ENCODE results near the gene RELA.
"Not testable (repeated sequence)": the region's sequence is repeated elsewhere in the genome, so short reads cannot be mapped to it uniquely, and the experiment has no call there.

RELA gene

DNA sequence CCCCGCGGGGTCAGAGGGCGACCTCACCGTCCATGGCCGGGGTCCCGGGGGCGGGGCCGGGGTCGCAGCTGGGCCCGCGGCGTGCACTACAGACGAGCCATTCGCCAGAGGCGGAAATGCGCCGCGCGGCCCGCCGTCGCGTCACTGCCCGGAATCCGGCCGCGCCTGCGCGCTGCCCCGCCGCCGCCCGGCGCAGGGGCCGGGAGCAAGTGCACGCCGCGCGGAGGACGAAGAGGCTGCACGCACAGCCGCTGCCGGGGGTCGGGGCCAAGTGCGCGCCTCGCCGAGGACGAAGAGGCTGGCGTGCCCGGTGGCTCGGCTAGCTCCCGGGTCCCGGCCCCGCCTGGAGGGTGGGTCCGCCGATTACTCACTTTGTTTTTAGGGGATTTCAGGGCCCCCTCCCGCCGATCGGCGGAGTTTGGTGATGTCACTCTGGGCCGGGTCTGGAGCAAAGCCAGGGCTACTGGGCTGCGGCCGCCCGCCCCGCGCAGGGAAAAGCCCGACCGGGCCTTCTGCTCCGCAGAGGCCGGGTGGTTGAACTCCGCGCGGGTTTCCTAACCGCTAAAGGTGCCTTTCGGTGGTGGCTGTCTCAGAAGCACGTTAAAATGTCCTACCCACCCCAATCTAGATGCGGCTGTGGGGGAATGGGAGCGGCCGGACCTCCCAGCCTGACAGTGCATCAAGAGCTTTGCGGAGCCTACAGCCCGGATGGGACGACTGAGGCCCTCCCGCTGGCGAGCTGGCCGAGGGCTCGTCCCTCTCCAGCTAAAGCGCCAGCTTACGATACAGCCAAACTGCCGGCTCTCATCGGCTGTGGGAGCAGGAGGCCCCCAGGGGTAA lies at the start of gene RELA:
Gene RELA, minus strand, starts transcription at position 118 of the 840 bp plus-strand sequence. Its CDS starts 84 bp downstream, at position 34.
- peak; percentile 74 for DNase-seq

DNA sequence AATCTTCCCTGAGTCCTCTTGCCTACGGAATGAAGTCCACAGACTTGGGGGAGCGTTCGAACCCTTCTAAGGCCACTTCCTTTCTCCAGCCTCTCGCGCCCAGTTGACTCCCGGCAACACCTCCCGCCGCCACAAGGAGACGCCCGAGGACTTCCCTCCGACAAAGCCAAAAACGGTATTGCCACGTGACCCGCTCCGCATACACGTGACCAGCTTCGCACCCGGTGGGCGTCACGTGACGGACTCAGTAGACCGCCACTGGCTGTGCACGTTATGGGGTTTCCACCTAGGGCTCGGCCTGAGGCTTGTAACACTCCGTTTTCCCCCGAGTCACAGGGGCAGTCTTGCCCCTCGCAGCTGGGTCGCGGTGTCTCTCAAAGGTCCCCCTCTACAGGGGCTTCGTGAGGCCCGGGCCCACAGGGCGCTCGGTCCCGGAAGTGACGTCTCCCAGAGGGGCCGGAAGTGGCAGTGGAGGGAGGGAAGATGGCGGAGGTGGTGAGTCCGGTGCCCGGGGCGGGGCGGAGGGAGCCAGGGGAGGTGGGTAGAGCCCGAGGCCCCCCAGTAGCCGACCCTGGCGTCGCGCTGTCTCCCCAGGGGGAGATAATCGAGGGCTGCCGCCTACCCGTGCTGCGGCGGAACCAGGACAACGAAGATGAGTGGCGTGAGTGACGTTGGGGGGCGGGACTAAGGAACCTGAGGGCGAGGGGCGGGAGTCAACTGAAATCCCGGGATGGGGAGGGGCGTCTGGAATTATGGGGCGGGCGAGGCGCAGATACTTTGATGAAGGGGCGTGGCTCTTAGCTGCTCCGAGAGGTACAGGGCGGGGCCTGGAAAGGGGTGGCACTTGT lies 49.3 kb upstream of the RELA start, which contains the start of gene KAT5:
Gene KAT5, plus strand, starts transcription at position 468 of the 848 bp plus-strand sequence. Its CDS starts 16 bp downstream, at position 484.
- peak; percentile 98 for DNase-seq

DNA sequence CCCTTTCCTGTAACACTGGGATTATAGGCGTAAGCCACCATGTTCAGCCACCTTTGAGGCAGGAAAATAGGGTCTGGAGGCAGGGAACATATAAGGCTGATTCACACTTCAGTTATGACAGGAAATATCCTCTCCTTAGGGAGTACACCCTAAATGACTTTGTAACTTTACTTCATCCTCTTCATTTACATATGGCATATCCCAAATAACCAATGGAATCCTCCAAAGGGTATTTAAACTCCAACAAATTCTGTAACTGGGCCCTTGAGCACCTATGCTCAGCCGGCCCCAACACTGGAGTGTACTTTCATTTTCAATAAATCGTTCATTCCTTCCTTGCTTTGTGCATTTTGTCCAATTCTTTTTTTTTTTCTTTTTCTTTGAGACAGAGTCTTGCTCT lies 47.7 kb upstream of the RELA start:
- no peak for DNase-seq

DNA sequence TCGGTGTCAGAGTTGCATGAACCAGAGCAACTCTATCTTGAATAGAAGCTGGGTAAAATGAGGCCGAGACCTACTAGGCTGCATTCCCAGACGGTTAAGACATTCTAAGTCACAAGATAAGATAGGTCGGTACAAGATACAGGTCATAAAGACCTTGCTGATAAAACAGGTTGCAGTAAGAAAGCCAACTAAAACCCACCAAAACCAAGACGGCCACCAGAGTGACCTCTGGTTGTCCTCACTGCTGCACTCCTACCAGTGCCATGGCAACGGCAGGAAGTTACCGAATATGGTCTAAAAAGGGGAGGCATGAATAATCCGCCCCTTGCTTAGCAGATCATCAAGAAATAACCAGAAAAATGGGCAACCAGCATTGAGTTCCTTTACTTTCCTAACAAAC lies 46.9 kb upstream of the RELA start:
- DNase-seq: no peak

DNA sequence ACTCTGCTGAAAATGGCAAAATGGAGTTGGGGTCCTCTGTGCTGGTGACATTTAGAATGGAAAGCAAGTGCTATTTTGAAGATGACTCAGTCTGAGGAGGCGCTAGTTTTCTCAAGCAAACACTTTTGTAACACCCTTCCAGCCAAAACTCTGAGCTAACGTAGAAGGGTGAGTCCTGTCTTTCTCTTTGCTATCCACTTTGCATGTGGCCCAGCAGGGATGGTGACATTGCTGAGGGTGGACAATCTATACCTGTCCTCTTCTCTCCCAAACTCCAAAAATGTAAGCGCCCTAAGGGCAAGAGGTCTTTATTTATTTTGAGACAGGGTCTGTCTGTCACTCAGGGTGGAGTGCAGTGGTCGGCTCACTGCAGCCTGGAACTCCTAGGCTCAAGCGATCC lies 45.7 kb upstream of the RELA start:
- DNase-seq: no peak

DNA sequence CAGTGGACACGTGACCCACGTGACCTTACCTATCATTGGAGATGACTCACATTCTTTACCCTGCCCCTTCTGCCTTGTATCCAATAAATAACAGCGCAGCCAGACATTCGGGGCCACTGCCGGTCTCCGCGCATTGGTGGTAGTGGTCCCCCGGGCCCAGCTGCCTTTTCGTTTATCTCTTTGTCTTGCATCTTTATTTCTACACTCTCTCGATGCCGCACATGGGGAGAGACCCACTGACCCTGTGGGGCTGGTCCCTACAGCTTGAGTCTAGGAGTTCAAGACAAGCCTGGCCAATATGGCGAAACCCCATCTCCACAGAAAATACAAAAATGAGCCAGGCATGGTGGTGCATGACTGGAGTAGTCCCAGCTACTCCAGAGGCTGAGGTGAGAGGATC lies 44.3 kb upstream of the RELA start:
- not testable (repeated sequence) for DNase-seq

DNA sequence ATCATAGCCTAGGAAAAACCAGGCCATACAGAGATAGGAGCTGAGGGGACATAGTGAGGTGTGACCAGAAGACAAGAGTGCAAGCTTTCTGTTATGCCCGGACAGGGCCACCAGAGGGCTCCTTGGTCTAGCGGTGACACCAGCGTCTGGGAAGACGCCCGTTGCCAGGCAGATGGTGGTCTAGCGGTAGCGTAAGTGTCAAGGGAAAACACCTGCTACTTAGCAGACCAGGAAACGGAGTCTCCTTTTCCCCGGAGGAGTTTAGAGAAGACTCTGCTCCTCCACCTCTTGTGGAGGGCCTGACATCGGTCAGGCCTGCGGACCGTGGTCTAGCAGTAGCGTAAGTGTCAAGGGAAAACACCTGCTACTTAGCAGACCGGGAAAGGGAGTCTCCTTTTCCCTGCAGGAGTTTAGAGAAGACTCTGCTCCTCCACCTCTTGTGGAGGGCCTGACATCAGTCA lies 43.6 kb upstream of the RELA start:
- peak; percentile 47 for DNase-seq

DNA sequence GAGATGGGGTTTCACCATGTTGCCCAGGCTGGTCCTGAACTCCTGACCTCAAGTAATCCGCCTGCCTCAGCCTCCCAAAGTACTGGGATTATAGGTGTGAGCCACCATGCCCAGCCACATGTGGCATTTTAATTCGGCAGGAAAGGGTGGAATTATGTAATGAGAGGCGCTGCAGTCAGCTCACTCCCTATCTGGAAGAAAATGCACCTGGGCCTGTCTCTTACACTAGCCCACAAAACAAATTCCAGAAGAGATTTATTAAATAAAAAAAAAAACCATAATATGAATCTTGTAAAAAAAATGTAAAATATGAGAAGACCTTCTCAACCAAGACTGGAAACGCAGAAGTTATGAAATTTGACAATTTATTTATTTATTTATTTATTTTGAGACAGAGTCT lies 41.1 kb upstream of the RELA start:
- no peak for DNase-seq

DNA sequence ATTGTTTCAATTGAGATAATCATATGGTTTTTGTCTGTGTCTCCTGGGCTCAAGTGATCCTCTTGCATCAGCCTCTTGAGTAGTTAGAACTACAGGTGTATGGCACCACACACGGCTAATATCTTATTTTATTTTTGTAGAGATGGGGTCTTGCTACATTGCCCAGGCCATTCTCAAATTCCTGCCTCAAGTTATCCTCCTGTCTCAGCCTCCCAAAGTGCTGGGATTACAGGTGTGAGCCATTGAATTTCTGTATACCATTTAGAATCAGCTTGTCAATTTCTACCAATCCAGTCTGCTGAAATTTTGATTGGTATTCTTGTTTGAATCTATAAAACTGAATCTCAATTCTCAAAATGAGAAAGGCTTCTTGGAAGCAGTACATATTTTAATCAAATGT lies 39.0 kb upstream of the RELA start:
- DNase-seq: no peak

DNA sequence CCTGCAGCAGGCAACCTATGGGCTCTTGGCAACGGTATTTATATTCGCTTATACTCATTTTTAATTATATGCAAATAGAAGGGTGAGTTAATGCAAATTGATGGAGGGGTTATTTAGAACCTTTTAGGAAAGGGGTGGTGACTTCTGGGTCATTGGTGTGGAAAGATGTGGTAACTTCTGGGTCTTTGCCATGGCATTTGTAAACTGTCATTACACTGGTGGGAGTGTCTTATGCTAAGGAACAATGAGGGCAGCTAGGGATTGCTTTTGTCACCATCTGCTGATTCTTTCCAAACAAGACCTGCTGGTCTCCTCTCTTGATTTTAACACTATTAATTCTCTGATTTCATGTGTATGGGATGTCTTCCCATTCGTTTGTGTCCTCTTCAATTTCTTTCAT lies 37.7 kb upstream of the RELA start:
- DNase-seq: no peak

DNA sequence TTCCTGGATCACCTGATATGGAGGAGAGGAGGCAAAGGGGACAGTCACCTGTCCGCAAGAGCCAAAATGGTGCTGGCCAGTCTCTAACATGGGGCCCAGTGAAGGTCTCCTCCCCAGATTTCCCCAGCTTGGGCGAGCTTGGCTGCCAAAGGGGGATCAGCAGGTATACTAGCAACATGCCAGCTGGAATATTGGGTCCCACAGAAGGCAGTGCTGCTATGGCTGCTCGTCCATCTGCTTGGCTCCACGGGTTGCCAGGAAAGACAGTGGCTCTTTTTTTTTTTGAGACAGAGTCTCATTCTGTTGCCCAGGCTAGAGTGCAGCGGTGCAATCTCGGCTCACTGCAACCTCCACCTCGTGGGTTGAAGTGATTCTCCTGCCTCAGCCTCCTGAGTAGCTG lies 36.6 kb upstream of the RELA start:
- no peak for DNase-seq

DNA sequence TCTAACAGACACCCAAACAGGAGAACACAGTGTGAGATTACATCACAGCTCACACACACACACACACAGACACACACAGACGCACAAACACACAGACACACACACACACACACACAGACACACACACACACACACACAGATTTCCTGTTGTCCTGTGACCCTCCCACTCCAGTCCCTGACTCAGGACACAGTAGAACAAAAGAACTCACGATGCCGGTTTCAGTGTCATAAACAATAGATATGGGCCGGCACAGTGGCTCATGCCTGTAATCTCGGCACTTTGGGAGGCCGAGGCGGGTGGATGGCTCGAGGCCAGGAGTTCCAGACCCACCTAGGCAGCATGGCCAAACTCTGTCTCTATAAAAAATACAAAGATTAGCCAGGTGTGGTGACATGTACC lies 35.5 kb upstream of the RELA start:
- no peak for DNase-seq

DNA sequence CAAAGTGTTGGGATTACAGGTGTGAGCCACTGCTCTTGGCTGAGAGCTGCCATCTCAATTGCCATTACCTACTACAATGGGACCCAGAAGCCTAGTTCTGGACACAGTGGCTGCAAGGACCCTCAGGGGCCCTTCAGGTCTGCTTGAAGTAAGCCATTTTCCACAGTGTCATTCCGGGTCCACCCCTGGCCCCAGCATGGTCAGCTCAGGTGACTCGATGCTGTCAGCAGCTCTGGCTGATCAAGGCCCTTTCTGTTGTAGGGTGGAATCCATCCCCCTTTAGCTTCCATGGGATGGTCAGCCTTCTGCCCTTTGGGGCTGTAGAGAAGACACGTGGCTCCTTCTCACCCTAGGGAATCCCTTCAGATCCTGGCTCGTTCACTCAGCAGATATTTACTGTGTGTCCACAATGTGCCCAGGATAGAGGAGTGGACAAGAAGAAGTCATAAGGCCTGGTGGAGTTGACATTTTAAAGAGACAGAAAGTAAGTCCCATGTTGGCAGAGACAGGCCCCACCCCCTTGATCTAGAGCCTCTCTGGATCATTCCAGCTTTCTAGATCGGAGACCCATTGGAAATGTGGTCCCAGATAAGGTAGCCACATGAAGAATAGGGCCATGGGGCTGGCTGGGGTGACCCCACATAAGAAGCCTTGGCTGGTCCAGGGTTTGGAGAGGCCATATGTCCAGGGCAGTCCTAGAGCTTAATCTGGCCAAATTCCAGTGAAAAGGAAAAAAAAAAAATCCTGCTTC lies 34.3 kb upstream of the RELA start:
- DNase-seq: no peak

DNA sequence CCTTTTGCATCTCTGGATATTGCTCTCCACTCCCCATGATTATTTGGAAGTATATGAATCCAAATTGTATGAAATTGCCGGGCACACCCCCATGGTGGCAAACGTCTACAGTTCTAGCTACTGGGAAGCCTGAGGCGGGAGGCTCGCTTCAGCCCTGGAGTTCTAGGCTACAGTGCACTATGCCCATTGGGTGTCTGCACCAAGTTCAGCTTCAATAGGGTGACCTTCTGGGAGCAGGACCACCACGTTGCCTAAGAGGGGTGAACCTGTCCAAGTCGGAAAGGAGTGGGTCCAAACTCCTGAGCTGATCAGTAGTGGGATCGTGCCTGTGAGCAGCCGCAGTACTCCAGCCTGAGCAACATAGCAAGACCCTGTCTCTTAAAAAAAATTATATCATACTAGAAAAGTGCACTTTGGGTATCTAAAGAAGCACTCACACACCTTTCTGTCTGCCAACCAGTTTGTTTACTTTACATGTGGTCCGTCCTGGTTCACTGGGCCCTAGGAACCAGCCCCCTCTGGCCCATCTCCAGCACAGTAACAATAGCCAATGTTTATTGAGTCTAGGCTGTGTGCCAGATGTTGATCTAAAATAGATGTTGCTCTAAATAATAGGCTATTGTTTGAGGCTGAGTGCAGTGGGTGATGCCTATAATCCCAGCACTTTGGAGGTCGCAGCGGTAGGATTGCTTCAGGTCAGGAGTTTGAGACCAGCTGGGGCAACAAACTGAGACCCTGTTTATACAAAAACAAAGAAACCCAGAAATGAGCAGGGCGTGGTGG lies 32.9 kb upstream of the RELA start:
- DNase-seq: peak; percentile 96

DNA sequence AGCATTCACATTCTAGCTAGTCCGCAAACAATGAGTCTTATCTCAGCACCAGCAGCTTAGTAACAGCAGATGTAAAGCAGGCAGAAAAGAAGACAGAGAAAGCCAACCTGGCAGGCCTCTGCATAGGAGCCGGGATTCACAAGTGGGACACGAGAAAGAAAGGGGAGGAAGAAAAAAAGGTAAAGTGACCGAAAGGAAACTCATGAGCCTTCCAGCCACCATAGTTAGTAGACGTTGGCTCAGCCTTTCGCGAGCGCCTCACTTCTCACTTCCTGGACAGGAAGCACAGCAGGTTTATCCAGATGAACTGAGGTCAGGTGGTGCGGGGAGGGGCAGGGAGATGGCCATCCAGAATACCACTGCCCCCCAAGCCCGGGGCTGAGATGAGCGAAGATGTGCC lies 29.7 kb upstream of the RELA start:
- no peak for DNase-seq

DNA sequence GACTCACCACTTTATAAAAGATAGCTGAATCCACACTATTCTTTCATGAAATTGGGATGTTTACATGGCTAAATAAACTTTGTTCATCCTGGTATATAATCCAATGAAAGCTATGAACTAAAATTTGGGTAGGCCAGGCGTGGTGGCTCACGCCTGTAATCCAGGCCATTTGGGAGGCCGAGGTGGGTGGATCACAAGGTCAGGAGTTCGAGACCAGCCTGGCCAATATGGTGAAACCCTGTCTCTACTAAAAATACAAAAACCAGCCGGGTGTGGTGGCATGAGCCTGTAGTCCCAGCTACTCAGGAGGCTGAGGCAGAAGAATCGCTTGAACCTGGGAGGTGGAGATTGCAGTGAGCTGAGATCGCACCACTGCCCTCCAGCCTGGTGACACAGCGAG lies 29.1 kb upstream of the RELA start:
- not testable (repeated sequence) for DNase-seq

DNA sequence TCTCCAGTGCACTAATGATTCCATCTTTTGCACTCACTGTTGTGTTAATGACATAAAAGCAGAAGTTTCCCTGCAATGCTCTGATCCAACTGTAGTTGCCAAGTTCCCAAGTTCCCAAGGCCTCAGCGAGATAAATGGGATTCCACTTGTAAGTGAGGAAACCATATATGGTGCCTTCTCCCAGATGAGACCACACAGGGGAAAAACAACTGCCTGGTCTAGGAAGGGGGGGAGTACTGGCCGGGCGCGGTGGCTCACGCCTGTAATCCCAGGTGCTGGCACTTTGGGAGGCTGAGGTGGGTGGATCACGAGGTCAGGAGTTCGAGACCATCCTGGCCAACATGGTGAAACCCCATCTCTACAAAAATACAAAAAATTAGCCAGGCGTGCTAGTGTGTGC lies 23.3 kb upstream of the RELA start:
- no peak for DNase-seq

DNA sequence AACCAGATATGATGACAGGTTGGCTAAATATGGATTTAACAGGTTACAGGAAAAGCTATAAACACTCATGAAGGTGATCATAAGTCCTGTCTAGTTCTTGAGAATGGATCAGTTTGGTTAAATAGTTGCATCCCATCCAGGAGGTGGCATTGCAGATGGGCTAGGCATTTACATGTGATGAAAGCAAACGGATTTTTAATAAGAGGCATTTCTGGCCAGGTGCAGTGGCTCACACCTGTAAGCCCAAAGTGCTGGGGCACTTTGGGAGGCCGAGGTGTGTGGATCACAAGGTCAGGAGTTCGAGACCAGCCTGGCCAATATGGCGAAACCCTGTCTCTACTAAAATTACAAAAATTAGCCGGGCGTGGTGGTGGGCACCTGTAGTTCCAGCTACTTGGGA lies 20.8 kb upstream of the RELA start:
- DNase-seq: not testable (repeated sequence)

DNA sequence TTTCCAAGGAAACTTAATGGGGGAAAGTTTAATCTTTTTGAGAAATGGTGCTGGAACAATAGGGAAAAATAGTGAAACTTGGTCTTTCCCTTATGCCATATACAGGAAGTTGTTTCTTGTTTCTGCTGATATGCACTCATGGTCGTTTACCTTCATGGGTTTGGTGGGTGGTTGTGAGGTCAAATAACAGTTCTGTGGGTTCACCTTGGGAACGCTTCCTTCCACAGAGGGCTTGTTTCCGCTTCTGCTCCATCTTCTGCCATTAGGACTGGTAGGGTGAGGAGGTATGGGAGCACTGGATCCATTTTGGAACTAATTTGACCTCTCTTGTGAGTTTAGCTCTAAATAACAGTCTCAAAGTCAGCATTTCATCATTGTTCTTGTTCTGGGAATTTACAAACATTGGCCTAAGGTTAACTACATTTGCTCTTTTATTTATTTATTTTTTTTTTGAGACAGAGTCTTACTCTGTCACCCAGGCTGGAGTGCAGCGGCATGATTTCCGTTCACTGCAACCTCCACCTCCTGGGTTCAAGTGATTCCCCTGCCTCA lies 17.6 kb upstream of the RELA start:
- no peak for DNase-seq

DNA sequence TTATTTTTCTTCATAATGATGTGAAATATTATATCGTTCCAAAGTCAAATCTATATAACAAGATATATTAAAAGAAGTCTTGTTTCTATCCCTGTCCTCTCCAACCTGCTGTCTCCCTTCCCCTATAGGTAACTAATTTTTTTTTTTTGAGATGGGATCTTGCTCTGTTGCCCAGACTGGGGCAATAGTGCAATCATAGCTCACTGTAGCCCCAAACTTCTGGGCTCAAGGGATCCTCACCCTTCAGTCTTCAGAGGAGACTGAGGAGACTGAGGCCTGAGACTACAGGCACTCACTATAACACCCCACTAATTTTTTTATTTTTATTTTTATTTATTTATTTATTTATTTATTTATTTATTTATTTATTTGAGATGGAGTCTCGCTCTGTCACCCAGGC lies 10.3 kb upstream of the RELA start:
- DNase-seq: no peak

DNA sequence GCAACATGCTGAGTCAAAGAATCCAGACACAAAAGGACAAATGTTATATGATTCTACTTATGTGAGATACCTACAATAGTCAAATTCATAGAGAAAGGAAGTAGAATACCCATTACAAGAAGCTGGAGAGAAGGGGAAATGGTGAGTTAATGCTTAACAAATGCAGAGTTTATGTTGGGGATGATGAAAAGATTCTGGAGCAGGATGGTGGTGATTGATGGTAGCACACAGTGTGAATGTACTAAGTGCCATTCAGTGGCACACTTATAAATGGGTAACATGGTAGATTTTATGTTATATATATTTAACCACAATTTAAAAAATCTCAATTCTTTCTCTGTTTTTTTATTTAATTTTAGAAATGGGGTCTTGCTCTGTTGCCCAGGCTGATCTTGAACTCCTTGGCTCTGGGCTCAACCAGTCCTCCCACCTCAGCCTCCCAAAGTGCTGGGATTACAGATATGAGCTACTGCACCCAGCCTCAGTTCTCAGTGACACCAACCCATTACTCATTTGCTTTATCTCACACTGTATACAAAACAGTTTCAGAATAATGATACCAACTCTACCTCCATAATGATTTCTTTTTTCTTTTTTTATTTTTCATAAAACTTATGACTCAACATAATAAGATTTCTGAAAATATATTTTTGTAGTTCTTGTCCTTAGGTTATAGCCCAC lies 9.6 kb upstream of the RELA start:
- DNase-seq: no peak
